Activated T-helper 17 cell treated with anti-CD3 and anti-CD28 coated beads, Interleukin-2, amount 50 U/mL, for 72 hours (primary cell): ENCODE measurements around the gene SLC34A3. TPM values are rescaled to one million over a fixed set of nuclear protein-coding genes. Genes with fewer than 3 reads are reported as not detected.
A peak's percentile ranks its signal among the peaks of the same experiment; 100 is the strongest.

Experiments used
- ATAC-seq: fragments of 150-1000 bp; cut with Tn5 transposase; replicated peaks from 2 replicates; pipeline ENCODE4 v1.10.0; 2021; ENCODE audit warnings: mild to moderate bottlenecking, moderate library complexity
- H3K27ac Mint-ChIP-seq: one replicate; pipeline ENCODE4 v1.8.0; 2022; ENCODE audit warnings: mixed read lengths
- H3K27me3 Mint-ChIP-seq: one replicate; pipeline ENCODE4 v1.8.0; 2022; ENCODE audit warnings: mixed read lengths
- H3K36me3 Mint-ChIP-seq: one replicate; pipeline ENCODE4 v1.8.0; 2022; ENCODE audit warnings: low read depth, mild to moderate bottlenecking, mixed read lengths
- H3K4me1 Mint-ChIP-seq: one replicate; pipeline ENCODE4 v1.8.0; 2022; ENCODE audit warnings: mixed read lengths
- H3K4me3 Mint-ChIP-seq: one replicate; pipeline ENCODE4 v1.8.0; 2022; ENCODE audit warnings: mild to moderate bottlenecking, mixed read lengths
- H3K9me3 Mint-ChIP-seq: one replicate; pipeline ENCODE4 v1.8.0; 2022; ENCODE audit warnings: mixed read lengths
- total RNA-seq, 2 donors: library from RNA; stranded (reverse); gene quantifications; one replicate each; pipeline ENCODE4 v1.2.3, GENCODE V29; 2022

Gene SLC34A3
- total RNA-seq, 2 donors from 2014 or later, result not detected

GRCh38 chr9:137219757-137220316 lies 10.9 kb upstream of the SLC34A3 start:
- H3K4me3 Mint-ChIP-seq, result no peak overlapping the region
- no peaks in the 10 kb centered on the region for H3K36me3 Mint-ChIP-seq
- H3K4me1 Mint-ChIP-seq, result no peaks in the 10 kb centered on the region

DNA sequence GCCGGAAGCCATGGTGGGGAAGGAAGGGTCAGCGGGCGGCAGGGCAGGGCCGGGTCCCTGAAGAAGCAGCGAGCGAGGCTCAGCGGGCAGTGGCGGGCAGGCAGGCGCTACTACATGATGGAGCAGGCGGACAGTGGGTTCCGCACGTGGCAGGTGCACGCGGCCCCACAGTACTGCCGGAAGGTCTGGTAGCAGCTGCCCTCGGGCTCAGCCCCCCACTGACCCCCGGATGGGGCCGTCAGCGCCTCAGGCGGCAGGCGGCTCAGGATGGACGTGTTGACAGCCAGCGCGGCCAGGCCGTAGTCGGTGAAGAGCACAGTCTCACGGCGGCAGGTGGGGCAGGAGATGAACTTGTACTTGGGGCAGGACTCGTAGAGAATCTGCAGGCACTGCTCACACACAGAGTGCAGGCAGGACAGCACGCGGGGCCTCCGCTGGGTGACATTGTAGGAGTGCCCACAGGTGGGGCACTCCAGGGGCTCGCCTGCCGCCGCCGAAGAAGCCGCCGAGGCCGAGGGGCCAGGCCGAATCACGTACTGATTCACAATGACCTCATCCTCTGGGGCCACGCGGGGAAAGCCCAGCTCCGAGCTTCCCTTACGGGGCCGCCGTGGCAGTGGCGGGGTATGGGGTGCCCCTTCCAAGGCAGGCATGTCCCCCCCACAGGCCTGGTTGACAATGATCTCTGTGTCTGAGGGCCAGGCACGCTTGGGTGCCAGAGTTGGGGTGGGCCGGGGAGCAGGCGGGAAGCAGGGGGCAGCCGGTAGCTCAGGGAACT lies 10.2 kb upstream of the SLC34A3 start:
- H3K27me3 Mint-ChIP-seq, result no peaks in the 10 kb centered on the region
- no peaks in the 10 kb centered on the region for H3K4me1 Mint-ChIP-seq
- no peak for ATAC-seq
- H3K4me3 Mint-ChIP-seq, result peak overlapping the region; percentile 21
- H3K27ac Mint-ChIP-seq, result no peak overlapping the region
- H3K36me3 Mint-ChIP-seq, result no peaks in the 10 kb centered on the region
- H3K9me3 Mint-ChIP-seq, result no peaks in the 10 kb centered on the region

More at GRCh38 chr9:137219757-137220316, 10.9 kb upstream of the SLC34A3 start:
- ATAC-seq, result no peak
- Mint-ChIP-seq H3K27me3 (no peaks in the 10 kb centered on the region), H3K9me3 (no peaks in the 10 kb centered on the region), H3K27ac (no peak overlapping the region)

- Mint-ChIP-seq H3K36me3 (no peaks in the 10 kb centered on the region), H3K27ac (no peak overlapping the region), H3K27me3 (no peaks in the 10 kb centered on the region), H3K4me1 (no peaks in the 10 kb centered on the region), H3K9me3 (no peaks in the 10 kb centered on the region), H3K4me3 (peak overlapping the region; percentile 21)
- ATAC-seq, result no peak
Measured at GRCh38 chr9:137221095-137221505, 9.6 kb upstream of the SLC34A3 start.

GRCh38 chr9:137221506-137222111 lies 9.1 kb upstream of the SLC34A3 start:
- Mint-ChIP-seq H3K27me3 (no peaks in the 10 kb centered on the region), H3K9me3 (no peaks in the 10 kb centered on the region), H3K4me1 (no peaks in the 10 kb centered on the region), H3K36me3 (no peaks in the 10 kb centered on the region), H3K4me3 (no peak overlapping the region), H3K27ac (no peak overlapping the region)
- no peak for ATAC-seq

GRCh38 chr9:137222190-137223077 lies 8.3 kb upstream of the SLC34A3 start, which contains the start of gene RNF208:
TSS of gene RNF208 (minus strand) at chr9:137222240. CDS start at chr9:137221212, 1,028 bp downstream.
- peak within 1 kb of the TSS; percentile 36 for H3K27ac Mint-ChIP-seq
- H3K9me3 Mint-ChIP-seq, result no peaks in the 10 kb centered on the region
- ATAC-seq, result no peak

DNA sequence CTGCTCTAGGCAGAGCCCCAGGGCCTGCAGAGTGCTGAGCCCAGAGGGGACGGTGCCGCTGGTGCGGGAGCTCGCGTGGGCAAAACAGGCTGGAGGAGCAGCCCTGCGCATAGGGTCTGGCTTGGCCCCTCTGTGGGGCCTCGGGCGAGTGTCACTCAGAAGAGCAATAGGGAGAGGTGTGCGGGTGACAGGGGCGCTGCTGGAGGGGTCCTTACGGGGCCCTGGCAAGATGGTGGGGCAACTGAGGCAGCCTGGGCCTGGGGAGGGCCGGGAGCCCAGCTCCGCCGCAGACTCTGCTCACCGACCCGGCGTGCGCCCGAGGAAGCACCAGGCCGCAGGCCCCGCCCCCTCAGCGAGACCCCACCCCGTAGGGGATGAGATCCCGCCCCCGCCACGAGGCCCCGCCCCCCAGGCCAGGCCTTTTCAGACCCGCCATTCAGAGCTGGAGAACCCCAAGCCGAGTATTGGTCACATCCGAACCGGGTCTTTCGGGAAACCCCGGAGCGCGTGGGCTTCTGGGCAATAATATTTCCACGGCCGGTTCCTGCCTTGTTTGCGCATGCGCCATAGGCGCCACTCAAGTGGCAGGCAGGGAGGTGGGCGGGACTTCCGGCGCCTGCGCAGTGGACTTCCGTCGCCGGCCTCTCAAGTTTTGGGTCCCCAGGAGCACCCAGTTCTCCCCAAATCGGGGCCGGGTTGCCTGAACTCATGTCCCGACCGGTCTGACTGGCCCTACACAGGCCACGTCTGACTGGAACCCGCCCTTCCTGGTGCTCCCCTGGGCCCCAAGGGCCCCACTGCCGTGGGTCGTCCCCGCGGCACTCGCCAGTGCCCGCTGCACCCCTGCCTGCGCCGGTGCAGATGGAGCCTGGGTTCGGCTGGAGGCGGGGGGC lies 7.4 kb upstream of the SLC34A3 start:
- Mint-ChIP-seq H3K4me3 (peak overlapping the region; percentile 71), H3K9me3 (no peaks in the 10 kb centered on the region), H3K4me1 (peaks cover 5% of the 10 kb centered on the region), H3K27me3 (peaks cover 3% of the 10 kb centered on the region), H3K36me3 (no peaks in the 10 kb centered on the region), H3K27ac (peak overlapping the region; percentile 36)
- peak; percentile 90 for ATAC-seq

More at GRCh38 chr9:137222190-137223077, 8.3 kb upstream of the SLC34A3 start, which contains the start of gene RNF208:
- Mint-ChIP-seq H3K27me3 (peaks cover under 1% of the 10 kb centered on the region), H3K36me3 (no peaks in the 10 kb centered on the region), H3K4me3 (peak within 1 kb of the TSS; percentile 71), H3K4me1 (peaks cover 1% of the 10 kb centered on the region)

DNA sequence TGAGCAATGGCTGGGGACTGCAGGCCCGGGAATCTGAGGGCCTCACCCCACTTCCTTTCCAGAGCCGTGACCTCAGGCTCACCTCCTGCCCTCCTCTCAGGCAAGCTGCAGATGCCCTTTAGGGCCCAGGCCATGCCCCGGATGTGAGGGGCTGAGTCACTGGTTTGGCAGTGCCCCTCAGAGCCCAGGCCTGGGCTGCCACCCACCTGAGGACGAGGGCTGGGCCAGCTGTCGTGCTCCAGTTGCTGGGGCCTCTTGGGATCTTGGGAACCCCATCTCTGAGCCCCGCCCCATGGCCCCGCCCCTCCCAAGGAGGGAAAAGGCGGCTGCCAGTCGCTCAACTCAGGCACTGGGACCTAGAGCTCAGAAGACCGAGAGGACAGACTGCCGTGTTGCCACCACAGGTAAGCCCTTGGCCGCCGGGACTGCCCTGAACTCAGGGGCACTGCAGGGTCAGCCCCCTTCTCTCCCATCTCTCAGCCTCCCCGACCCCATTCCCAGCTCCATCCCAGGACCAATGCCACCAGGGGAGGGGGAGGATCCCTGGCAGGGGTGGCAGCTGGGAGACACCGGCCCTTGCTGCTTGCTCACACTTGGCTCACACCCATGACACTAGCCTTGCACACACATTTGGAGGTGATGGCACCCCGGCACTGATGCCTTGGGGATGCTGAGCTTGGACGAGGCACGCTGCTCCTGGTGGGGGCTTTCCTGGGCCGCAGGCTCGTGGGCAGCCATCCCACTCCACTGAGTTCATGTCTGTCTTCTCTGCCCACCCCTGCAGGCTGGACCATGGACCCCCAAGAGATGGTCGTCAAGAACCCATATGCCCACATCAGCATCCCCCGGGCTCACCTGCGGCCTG lies 5.6 kb upstream of the SLC34A3 start, which contains the start of gene CYSRT1:
CYSRT1 (plus strand) TSS at position 345 of the 865 bp plus-strand sequence; CDS start at position 793, 448 bp downstream.
- no peak for ATAC-seq
- peak within 1 kb of the TSS; percentile 71 for H3K4me3 Mint-ChIP-seq
- H3K27ac Mint-ChIP-seq, result no peak within 1 kb of the TSS
- H3K9me3 Mint-ChIP-seq, result no peaks in the 10 kb centered on the region
- H3K4me1 Mint-ChIP-seq, result peaks cover 5% of the 10 kb centered on the region
- no peaks in the 10 kb centered on the region for H3K36me3 Mint-ChIP-seq
- H3K27me3 Mint-ChIP-seq, result peaks cover 3% of the 10 kb centered on the region

- no peaks in the 10 kb centered on the region for H3K36me3 Mint-ChIP-seq
- H3K27ac Mint-ChIP-seq, result no peak overlapping the region
- H3K9me3 Mint-ChIP-seq, result no peaks in the 10 kb centered on the region
- H3K27me3 Mint-ChIP-seq, result peaks cover 3% of the 10 kb centered on the region
- ATAC-seq, result no peak
- H3K4me3 Mint-ChIP-seq, result no peak overlapping the region
- H3K4me1 Mint-ChIP-seq, result peaks cover 5% of the 10 kb centered on the region
Measured at GRCh38 chr9:137225699-137226331, 4.9 kb upstream of the SLC34A3 start.

- H3K36me3 Mint-ChIP-seq, result no peaks in the 10 kb centered on the region
- no peak for ATAC-seq
- no peak overlapping the region for H3K27ac Mint-ChIP-seq
- H3K9me3 Mint-ChIP-seq, result no peaks in the 10 kb centered on the region
- H3K4me3 Mint-ChIP-seq, result no peak overlapping the region
- H3K4me1 Mint-ChIP-seq, result peaks cover 5% of the 10 kb centered on the region
- peaks cover 3% of the 10 kb centered on the region for H3K27me3 Mint-ChIP-seq
Measured at GRCh38 chr9:137226338-137227053, 4.2 kb upstream of the SLC34A3 start.

DNA sequence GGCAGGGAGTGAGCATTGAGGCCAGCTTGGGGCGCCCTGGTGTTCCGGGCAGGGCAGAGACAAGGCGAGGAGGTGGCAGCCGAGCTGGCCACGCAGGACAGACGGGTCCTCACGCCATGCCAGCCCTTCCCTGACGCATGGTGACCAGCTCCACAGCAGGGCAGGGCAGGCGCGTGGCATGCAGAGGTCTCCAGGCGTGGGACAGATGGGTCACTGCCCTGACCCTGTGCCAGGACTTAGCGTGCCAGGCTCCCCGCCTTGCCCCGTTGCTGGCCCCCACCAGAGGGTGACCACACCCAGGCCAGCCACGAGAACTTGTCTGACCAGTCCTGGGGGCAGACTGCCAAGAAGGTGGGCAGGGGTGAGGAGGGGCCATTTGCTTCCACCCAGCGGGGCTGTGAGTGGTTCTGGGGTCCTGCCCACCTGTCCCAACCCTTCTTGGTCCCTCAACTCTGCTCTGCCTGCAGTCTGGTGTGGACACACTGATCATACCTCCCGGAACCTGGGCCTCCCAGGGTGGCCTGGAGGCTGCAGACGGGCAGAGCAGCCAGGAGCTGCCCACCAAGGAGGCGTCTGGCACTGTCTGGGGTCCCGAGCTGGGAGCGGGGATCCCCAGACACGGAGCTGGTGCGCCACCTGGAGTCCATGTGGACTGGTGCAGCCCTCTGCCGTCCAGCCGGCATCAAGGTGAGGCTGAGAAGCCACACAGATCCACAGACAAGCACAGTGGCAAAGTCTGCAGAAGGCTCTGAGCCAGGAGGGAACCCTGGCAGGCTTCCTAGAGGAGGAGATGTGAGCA lies 3.4 kb upstream of the SLC34A3 start, which contains the start of gene RNF224:
RNF224 (plus strand) TSS at position 449 of the 799 bp plus-strand sequence. CDS start 834 bp downstream, outside the sequence.
- ATAC-seq, result peak; percentile 48
- no peaks in the 10 kb centered on the region for H3K36me3 Mint-ChIP-seq
- H3K27ac Mint-ChIP-seq, result no peak within 1 kb of the TSS
- no peak within 1 kb of the TSS for H3K4me3 Mint-ChIP-seq
- peaks cover 5% of the 10 kb centered on the region for H3K4me1 Mint-ChIP-seq
- H3K27me3 Mint-ChIP-seq, result peaks cover 3% of the 10 kb centered on the region
- H3K9me3 Mint-ChIP-seq, result no peaks in the 10 kb centered on the region

- ATAC-seq, result no peak
- Mint-ChIP-seq H3K4me3 (no peak overlapping the region), H3K27ac (no peak overlapping the region), H3K27me3 (peaks cover 3% of the 10 kb centered on the region), H3K9me3 (no peaks in the 10 kb centered on the region), H3K4me1 (peaks cover 5% of the 10 kb centered on the region), H3K36me3 (no peaks in the 10 kb centered on the region)
Measured at GRCh38 chr9:137227853-137228505, 2.7 kb upstream of the SLC34A3 start.
